GDM1 (cell line): ENCODE results near the gene DTX3.
"Not testable (repeated sequence)": the region's sequence is repeated elsewhere in the genome, so short reads cannot be mapped to it uniquely, and the experiment has no call there.

Experiments
- DNase-seq: peaks from one replicate; lab custom pipeline; 2025; lab: John Stamatoyannopoulos, UW

Gene DTX3

GRCh38 chr12:57583008-57583831 lies 21.4 kb upstream of the DTX3 start:
- DNase-seq, result peak; percentile 69

DNA sequence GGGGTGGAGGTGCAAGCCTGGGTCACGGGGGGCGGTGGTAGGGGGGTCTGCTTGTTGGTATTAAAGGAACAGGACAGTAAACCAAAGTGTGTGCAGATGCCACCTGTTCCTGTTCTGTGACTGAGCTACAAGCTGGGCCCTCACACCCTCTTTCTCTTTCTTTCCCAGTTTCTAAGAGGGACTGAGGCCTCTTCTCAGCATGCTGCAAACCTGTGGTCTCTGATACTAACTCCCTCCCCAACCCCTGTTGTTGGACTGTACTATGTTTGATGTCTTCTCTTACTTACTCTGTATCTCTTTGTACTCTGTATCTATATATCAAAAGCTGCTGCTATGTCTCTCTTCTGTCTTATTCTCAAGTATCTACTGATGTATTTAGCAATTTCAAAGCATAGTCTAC lies 20.6 kb upstream of the DTX3 start:
- DNase-seq, result no peak

DNA sequence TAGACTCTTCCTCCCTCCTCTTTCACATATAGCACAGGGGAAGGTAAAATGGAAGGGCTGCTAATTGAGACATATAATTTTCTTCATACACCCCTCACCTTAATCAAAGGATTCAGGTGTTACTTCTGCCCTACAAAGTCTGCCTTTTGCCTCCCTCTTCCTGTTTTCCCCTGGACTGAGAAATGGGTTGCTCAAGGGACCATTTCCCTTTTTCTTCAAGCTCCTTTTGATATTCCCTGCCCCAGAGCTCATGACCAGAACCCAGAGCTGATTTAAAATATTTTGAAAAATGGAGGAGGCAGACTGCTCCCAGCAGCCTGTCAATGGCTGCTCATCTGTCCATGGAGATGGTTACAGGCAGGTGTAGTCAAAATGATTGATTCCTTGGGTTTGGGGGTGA lies 19.9 kb upstream of the DTX3 start:
- DNase-seq, result no peak

GRCh38 chr12:57585156-57585555 lies 19.5 kb upstream of the DTX3 start:
- no peak for DNase-seq

GRCh38 chr12:57586128-57586527 lies 18.5 kb upstream of the DTX3 start:
- no peak for DNase-seq

GRCh38 chr12:57586832-57587429 lies 17.7 kb upstream of the DTX3 start:
- no peak for DNase-seq

DNA sequence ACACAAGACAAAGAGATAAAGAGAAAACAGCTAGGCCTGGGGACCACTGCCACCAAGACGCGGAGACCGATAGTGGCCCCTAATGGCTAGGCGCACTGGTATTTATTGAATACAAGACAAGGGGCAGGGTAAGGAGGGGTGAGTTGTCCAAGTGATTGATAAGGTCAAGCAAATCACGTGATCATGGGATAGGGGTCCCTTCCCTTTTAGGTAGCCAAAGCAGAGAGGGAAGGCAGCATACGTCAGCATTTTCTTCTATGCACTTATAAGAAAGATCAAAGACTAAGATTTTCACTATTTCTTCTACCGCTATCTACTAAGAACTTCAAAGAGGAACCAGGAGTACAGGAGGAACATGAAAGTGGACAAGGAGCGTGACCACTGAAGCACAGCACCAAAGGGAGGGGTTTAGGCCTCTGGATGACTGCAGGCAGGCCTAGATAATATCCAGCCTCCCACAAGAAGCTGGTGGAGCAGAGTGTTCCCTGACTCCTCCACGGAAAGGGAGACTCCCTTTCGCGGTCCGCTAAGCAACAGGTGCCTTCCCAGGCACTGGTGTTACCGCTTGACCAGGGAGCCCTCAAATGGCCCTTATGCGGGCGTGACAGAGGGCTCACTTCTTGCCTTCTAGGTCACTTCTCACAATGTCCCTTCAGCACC lies 15.5 kb upstream of the DTX3 start:
- not testable (repeated sequence) for DNase-seq

GRCh38 chr12:57590479-57590863 lies 14.2 kb upstream of the DTX3 start:
- no peak for DNase-seq

- peak; percentile 25 for DNase-seq
Observed at GRCh38 chr12:57590864-57591781, 13.5 kb upstream of the DTX3 start, which contains the start of gene PIP4K2C. Gene PIP4K2C, plus strand, starts transcription at chr12:57591192. Its CDS starts 98 bp downstream, at chr12:57591290.

DNA sequence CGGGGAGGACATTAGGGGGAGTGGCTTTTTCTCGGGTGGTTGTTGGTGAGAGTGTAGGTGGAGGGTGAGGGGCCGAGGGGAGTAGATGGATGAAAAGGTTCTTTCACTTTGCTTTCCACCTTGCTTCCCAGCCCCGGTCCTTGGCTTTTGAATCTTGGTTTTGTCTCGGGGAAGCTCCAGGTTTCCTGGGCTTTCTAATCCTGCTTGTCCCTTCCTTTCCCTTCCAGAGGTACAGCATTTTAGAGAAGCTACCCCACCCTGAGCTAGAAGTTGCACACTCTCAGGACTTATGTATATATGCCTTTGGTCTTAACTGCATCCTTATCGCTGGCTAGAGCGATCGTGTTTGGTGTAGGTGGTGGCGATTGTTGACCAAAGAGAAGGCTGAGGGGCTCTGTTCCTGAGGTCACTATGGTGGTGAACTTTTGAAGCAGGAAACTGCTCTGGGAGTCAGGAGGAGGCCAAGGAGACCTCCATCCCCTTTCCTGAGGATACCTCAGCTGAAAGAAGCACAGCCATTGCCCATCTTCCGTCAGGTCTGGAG lies 12.8 kb upstream of the DTX3 start:
- no peak for DNase-seq

GRCh38 chr12:57592551-57593165 lies 12.0 kb upstream of the DTX3 start:
- no peak for DNase-seq

GRCh38 chr12:57593187-57593586 lies 11.4 kb upstream of the DTX3 start:
- no peak for DNase-seq

- DNase-seq, result no peak
Observed at GRCh38 chr12:57600395-57600794, 4.2 kb upstream of the DTX3 start.

GRCh38 chr12:57602544-57602943 lies 2.1 kb upstream of the DTX3 start:
- no peak for DNase-seq

- no peak for DNase-seq
Observed at GRCh38 chr12:57603324-57603723, 1.3 kb upstream of the DTX3 start.

DNA sequence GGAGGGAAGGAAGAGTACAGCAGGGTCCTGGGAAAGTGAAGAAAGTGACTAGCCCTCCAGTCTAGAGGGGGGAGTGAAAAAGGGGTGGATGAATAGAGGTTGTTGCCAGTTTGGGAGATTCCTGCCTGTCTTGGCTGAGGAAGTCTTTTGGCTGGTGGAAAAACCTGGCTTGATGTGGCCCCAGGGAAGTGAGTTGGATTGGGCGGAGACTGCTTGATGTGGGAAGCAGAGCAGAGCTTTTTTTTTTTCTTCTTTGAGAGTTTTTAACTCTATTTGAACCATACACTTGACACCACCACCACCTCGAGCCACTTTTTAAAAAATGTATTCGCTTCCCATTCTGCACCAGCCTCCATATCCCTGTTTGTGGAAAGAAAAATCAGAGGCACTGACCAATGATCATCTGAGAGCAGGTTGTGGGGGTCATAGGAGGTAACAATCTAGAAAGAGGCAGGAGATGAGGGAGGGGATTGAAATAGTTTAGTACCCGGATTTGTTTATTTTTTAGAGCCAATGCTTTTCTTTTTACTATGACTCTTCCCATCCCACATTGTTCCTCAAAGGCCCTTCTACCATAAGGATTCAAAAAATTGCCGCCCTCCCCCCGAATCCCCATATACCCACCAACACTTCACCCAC lies 690 bp upstream of the DTX3 start:
- no peak for DNase-seq

DNA sequence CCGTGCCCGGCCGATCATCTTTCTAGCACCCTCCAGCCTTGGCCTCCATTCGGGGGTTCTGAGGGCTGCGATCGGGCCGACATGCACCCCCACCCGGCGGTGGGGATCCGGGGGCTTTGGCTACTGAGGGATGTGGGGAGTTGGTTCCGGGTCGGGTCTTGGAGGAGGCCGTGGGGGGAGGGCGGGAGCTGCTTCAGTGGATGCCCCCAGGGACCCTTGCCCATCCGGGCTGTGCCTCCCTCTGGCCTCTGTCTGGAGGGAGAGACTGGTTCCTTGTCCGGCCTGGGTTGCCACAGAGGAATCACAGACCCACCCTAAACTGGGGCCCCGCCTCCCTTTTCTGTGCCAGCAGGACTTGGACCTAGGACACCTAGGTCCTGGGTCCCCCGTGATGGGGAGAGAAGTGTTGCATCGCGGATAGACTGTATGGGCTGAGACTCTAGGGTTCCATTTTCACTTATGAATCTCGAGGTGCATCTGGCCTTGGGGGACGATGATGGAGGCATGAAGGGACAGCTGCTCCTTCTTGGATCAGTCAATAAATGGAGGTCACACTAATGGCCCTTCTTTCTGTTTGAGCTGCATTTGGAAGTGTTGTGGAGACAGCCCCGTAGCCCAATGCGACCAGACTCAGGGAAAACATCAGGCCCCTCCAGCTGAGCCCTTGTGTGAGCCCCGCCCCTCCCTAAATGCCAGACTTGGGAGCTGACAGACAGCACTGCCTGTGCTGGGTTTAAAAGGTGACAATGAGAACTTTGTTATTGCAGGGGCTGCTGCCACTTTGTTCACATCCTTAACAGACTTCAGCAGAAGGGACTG lies 577 bp downstream of the DTX3 start:
- no peak for DNase-seq

DNA sequence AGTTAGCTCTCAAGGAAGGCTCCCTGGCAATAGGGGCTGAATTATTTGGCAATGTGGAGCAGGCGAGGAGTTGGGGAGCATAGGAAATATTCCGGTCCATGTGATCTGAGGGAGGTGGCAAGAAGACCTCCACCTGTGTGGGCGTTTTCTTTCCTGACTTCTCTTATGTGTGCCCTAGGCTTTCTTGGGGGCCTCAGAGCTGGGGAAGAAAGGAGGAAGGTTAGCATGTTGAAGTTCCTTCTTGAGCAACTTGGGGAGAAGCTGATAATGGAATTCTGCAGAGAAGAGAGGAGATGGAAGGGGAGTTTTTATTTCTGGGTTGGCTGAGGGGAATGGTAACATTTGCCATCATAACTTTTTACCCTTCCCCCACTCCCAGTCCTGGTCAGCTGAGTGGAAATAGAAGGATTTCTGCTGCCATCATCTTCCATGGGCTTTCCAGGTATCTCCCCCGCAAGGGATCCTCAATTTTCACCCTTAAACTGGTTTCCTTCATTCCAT lies 1.2 kb downstream of the DTX3 start:
- DNase-seq, result no peak

- no peak for DNase-seq
Observed at GRCh38 chr12:57606399-57606798, 1.8 kb downstream of the DTX3 start.

GRCh38 chr12:57606821-57607220 lies 2.2 kb downstream of the DTX3 start:
- DNase-seq, result no peak
